Lower lobe of right lung (tissue), 2 donors: ENCODE results near the gene ZC3H10. TPM values are rescaled to one million over a fixed set of nuclear protein-coding genes. Genes with fewer than 3 reads are reported as not detected.
A peak's percentile ranks its signal among the peaks of the same experiment; 100 is the strongest.

Source experiments
- ATAC-seq, 2 donors: fragments of 200-7000 bp; cut with Tn5 transposase; one replicate each; pipeline ENCODE4 v1.9.1; 2020 to 2022; ENCODE audit warnings: mild to moderate bottlenecking in 2 of 2, moderate library complexity in 2 of 2
- DNase-seq: peaks from one replicate; pipeline ENCODE4 v3.0.0-alpha.2; 2020
- H3K27ac ChIP-seq: fragments of 200-600 bp; one replicate; pipeline ENCODE4 v1.8.0; 2022
- H3K27me3 ChIP-seq: fragments of 200-600 bp; one replicate; pipeline ENCODE4 v1.8.0; 2022; ENCODE audit warnings: low read depth
- H3K36me3 ChIP-seq: fragments of 200-600 bp; one replicate; pipeline ENCODE4 v1.8.0; 2022; ENCODE audit warnings: mild to moderate bottlenecking
- H3K4me1 ChIP-seq: fragments of 200-600 bp; one replicate; pipeline ENCODE4 v1.8.0; 2022
- H3K4me3 ChIP-seq: fragments of 200-600 bp; one replicate; pipeline ENCODE4 v1.8.0; 2022; ENCODE audit warnings: mild to moderate bottlenecking
- H3K9me3 ChIP-seq: fragments of 200-600 bp; one replicate; pipeline ENCODE4 v1.8.0; 2022
- intact Hi-C: fragments of 100-400 bp; cut with DNase I; formaldehyde crosslinking; loops from one replicate; pipeline ENCODE4 v1.11.0; 2022
- total RNA-seq: library from RNA; stranded (reverse); fragmentation: NEBNext Ultra II Directional; extraction: Animal tissue kit (Norgen Biotek cat#: 25700); gene quantifications from one replicate; pipeline ENCODE4 v1.2.1, GENCODE V29; 2021
- TF ChIP-seq, protein P1 (sequence below): fragments of 200-600 bp; IDR thresholded peaks from one replicate; pipeline ENCODE4 v1.8.0; 2022; ENCODE audit warnings: antibody characterized with exemption, mild to moderate bottlenecking
- donor health status: DM: no; HTN: yes; CAD: no; lungs with severe emphysema.

ZC3H10 gene
- total RNA-seq, 1 donor from 2014 or later, result 12.5 TPM

GRCh38 chr12:56124133-56124532, 6.1 kb downstream of the ZC3H10 start:
- H3K27me3 ChIP-seq, result no peaks in the 10 kb centered on the region
- TF ChIP-seq, protein P1, sequence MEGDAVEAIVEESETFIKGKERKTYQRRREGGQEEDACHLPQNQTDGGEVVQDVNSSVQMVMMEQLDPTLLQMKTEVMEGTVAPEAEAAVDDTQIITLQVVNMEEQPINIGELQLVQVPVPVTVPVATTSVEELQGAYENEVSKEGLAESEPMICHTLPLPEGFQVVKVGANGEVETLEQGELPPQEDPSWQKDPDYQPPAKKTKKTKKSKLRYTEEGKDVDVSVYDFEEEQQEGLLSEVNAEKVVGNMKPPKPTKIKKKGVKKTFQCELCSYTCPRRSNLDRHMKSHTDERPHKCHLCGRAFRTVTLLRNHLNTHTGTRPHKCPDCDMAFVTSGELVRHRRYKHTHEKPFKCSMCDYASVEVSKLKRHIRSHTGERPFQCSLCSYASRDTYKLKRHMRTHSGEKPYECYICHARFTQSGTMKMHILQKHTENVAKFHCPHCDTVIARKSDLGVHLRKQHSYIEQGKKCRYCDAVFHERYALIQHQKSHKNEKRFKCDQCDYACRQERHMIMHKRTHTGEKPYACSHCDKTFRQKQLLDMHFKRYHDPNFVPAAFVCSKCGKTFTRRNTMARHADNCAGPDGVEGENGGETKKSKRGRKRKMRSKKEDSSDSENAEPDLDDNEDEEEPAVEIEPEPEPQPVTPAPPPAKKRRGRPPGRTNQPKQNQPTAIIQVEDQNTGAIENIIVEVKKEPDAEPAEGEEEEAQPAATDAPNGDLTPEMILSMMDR, result no peak
- ATAC-seq, result no peak
- H3K4me1 ChIP-seq, result peaks cover 46% of the 10 kb centered on the region
- intact Hi-C loops, result no loop called here
- no peak overlapping the region for H3K27ac ChIP-seq
- H3K36me3 ChIP-seq, result peaks cover 24% of the 10 kb centered on the region
- H3K9me3 ChIP-seq, result no peaks in the 10 kb centered on the region
- no peak overlapping the region for H3K4me3 ChIP-seq
- DNase-seq, result no peak

- intact Hi-C loops, result no loop called here
- ATAC-seq, result no peak
- peak overlapping the region; percentile 88 for H3K27ac ChIP-seq
- H3K4me1 ChIP-seq, result peaks cover 48% of the 10 kb centered on the region
- TF ChIP-seq, protein P1, result no peak
- H3K4me3 ChIP-seq, result peak overlapping the region; percentile 89
- no peaks in the 10 kb centered on the region for H3K27me3 ChIP-seq
- DNase-seq, result no peak
- no peaks in the 10 kb centered on the region for H3K9me3 ChIP-seq
- H3K36me3 ChIP-seq, result peaks cover 19% of the 10 kb centered on the region
Measured at GRCh38 chr12:56126732-56127239, 8.7 kb downstream of the ZC3H10 start.

DNA sequence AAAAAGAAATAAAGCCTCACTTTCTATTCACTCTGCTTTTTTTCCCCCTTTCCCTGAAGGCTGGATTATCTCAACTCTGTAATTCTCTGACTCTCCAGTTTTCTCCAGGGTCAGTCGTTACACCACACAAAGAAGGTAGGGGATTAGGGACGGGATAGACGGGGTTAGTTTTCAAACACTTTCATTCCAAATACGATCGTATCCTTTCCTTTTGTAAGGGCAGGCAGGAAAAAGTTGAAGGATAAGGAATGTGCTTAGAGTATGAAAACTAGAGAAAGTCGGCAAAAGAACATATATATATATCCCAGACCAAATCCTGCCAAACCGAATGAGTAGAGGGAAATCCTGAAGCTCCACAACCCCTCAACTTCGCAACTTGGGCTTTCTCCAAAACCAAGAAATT, 9.4 kb downstream of the ZC3H10 start:
- intact Hi-C loops, result no loop called here
- no peak for ATAC-seq

GRCh38 chr12:56127888-56128669, 10.0 kb downstream of the ZC3H10 start, which contains the start of gene ESYT1:
Gene ESYT1, plus strand, starts transcription at chr12:56128267. Its CDS starts 53 bp downstream, at chr12:56128320.
- peak; percentile 95 to 97 for ATAC-seq
- TF ChIP-seq, protein P1, result no peak
- peaks cover 48% of the 10 kb centered on the region for H3K4me1 ChIP-seq

More for the DNA sequence above, 9.4 kb downstream of the ZC3H10 start:
- peak overlapping the region; percentile 88 for H3K27ac ChIP-seq
- DNase-seq, result no peak
- H3K4me1 ChIP-seq, result peaks cover 48% of the 10 kb centered on the region
- peaks cover 24% of the 10 kb centered on the region for H3K36me3 ChIP-seq
- TF ChIP-seq, protein P1, result no peak
- peak overlapping the region; percentile 89 for H3K4me3 ChIP-seq
- H3K27me3 ChIP-seq, result no peaks in the 10 kb centered on the region
- H3K9me3 ChIP-seq, result no peaks in the 10 kb centered on the region

DNA sequence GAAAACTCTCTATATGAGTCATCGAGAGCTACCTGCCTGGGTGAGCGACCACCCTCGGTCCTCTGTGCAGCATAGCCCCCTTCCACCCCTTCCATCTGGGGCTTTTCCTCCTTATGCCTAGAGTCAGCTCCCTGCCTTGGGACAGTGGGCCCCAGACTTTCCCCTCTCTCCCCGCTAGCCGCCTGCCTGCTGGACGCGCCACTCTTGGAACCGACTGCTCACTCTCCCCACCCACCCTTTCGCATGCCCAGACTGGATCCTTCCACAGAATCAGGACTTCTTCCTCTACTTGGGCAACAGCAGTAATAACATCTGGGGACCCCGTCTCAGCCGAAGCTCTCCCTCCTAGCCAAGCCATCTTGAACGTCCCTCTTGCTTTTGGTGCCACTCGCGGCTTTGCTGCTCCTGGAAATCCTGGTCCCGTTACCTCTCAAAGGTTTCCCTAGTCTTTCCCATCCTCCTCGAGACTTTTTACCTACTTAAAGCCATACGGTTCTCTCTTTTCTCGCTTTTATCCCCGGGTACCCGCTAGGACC, 10.7 kb downstream of the ZC3H10 start:
- TF ChIP-seq, protein P1, result no peak
- H3K9me3 ChIP-seq, result no peaks in the 10 kb centered on the region
- peaks cover 37% of the 10 kb centered on the region for H3K36me3 ChIP-seq
- no peaks in the 10 kb centered on the region for H3K27me3 ChIP-seq
- H3K4me3 ChIP-seq, result peak overlapping the region; percentile 89
- peak overlapping the region; percentile 88 for H3K27ac ChIP-seq
- intact Hi-C loops, result no loop called here
- ATAC-seq (peak; percentile 1 to 18), DNase-seq (peak; percentile 53)
- peaks cover 48% of the 10 kb centered on the region for H3K4me1 ChIP-seq

More at GRCh38 chr12:56127888-56128669, 10.0 kb downstream of the ZC3H10 start, which contains the start of gene ESYT1:
- Histone ChIP-seq H3K27ac (peak within 1 kb of the TSS; percentile 88), H3K27me3 (no peaks in the 10 kb centered on the region), H3K36me3 (peaks cover 30% of the 10 kb centered on the region), H3K9me3 (no peaks in the 10 kb centered on the region), H3K4me3 (peak within 1 kb of the TSS; percentile 89)
- peak; percentile 98 for DNase-seq
- intact Hi-C loops, result no loop called here
